Measurements from ENCODE around the gene SARM1.
"Not testable (repeated sequence)": the region's sequence is repeated elsewhere in the genome, so short reads cannot be mapped to it uniquely, and the experiment has no call there.

SARM1 gene

DNA sequence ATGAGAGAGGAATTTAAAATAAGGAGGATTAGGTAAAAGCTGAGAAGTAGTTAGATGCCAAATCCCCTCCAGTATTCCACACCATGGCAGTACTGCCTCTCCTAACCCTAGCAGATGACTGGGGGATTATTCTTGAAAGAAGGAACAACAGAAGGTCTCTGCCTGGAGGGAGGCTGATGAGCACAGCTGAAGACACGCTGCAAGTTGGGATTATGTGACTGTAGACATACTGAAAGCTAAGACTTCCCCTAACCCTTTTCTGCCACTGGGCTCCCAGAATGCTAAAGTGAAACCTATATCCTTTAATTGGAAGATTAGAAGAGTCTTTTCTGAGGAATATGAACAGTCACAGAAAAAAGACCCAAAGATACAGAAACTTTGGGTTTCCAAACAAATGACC is 62.2 kb downstream of the SARM1 start:
- DNase-seq: no peak

DNA sequence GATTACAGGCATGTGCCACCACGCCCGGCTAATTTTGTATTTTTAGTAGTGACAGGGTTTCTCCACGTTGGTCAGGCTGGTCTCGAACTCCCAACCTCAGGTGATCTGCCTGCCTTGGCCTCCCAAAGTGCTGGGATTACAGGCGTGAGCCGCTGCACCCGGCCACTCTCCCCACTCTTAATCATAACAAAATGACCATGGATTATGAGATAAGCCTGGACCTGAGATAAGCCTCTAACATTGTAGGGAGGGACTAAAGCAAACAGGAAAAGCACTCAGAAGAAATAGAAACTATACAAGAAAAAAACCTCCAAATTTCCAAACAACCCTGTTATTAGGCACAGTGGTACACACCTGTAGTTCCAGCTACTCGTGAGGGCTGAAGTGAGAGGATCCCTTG is 62.8 kb downstream of the SARM1 start:
- not testable (repeated sequence) for DNase-seq

DNA sequence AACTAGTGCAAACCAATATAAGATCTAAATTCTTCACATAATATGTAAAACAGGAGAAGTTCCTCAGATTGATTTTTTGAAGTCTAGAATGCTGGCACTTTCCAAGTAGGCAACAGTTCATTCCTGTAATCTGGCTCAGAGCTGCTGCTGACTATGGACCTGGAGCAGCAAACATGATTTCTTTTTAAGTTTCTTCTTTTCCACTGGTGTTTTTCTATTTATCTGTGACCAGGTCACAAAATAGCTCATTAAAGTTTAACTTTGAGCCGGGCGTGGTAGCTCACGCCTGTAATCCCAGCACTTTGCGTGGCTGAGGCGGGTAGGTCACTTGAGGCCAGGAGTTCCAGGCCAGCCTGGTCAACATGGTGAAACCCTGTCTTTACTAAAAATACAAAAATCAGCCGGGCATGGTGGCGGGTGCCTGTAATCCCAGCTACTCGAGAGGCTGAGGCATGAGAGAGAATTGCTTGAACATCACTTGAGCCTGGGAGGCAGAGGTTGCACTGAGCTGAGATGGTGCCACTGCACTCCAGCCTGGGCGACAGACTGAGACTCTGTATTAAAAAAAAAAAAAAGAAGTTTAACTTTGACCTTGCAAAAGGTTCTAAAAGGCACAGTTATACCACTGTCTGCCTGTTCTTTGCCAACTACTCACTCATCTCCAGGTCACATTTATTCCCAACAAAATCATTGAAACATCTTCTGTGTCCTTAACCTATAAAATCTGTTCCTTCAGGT is 72.6 kb downstream of the SARM1 start:
- DNase-seq: no peak

DNA sequence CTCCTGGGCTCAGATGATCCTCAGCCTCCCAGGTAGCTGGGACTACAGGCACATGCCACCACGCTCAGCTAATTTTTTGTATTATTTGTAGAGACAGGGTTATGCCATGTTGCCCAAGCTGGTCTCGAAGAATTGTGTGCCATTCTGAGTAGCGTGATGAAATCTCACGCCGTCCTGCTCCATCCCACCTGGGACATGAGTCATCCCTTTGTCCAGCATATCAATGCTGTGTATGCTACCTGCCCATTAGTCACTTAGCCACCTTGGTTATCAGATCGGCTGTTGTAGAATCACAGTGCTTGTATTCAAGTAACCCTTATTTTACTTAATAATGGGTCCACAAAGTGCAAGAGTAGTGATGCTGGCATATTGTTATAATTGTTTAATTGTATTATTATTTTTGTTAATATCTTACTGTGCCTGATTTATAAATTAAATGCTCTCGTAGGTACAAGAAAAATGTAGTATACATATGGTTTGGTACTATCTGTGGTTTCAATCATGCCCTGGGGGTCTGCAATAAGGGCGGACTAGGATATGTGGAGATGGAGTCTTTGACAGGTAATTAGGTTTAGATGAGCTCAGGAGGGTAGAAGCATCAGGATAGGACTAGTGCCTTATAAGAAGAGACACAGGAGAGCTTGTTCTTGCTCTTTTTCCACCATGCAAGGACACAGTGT is 75.4 kb downstream of the SARM1 start:
- no peak for DNase-seq

DNA sequence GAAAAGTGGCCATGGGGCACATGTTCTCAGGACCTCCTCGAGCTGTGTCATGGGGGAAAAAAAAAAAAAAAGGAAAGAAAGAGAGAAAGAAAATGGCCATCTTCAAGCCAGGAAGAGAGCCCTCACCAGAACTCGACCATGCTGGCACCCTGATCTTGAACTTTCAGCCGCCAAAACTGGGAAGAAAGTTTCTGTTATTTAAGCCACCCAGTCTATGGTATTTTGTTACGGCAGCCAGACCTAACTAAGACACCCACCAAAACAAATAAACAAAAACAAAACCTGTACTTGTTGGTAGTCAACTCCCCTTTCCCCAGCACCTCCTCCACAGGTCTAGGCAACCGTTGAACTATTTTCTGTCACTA is 75.9 kb downstream of the SARM1 start:
- DNase-seq: no peak

DNA sequence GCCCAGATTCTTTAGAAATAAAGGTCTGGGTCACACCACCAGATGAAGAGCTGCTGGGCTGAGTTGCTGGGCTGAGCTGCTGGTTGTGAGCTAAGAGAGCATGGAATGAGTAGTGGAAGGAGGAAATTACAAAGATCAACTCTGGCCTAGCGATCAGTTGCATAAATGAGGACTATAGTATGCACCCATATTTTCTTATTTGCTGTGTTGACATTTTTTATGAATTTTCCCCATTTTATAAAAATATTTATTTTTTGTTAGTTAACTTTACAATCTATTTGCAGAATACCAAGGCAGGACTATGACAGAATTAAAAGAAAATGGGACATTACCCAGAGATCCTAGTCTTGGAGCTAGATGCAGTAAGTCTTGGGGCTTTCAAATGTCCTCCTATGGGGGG is 78.4 kb downstream of the SARM1 start:
- no peak for DNase-seq

All from CD4-positive, alpha-beta T cell treated with Interferon alpha-2 for 1 hour (primary cell).